Measurements from ENCODE around the gene APPBP2. TPM values are rescaled to one million over a fixed set of nuclear protein-coding genes. Genes with fewer than 3 reads are reported as not detected.

Gene APPBP2
- total RNA-seq, 3 donors from 2014 or later: 26.6 to 41.9 (median 30.2) TPM

GRCh38 chr17:60502145-60502544, 23.9 kb downstream of the APPBP2 start:
- no peak overlapping the region for H3K4me3 ChIP-seq
- H3K27me3 ChIP-seq: no peaks in the 10 kb centered on the region
- no peak for DNase-seq (ENCODE audit: low spot score in 2 of 2)
- TF ChIP-seq POLR2A (IDR thresholded peaks at IDR 0.05): no peak
- no peak for TF ChIP-seq CTCF (IDR thresholded peaks at IDR 0.05)
- TF ChIP-seq POLR2AphosphoS5 (IDR thresholded peaks at IDR 0.05): no peak
- no peaks in the 10 kb centered on the region for H3K4me1 ChIP-seq
- H3K9me3 ChIP-seq: no peaks in the 10 kb centered on the region
- intact Hi-C loops (cut with DNase I; ENCODE audit: low total_unique reads): no loop called here
- H3K36me3 ChIP-seq: no peaks in the 10 kb centered on the region
- no peak overlapping the region for H3K27ac ChIP-seq

GRCh38 chr17:60501589-60501988, 24.5 kb downstream of the APPBP2 start:
- TF ChIP-seq POLR2AphosphoS5 (IDR thresholded peaks at IDR 0.05) (no peak), CTCF (IDR thresholded peaks at IDR 0.05) (no peak), POLR2A (IDR thresholded peaks at IDR 0.05) (no peak)
- H3K27ac ChIP-seq: no peak overlapping the region
- H3K9me3 ChIP-seq: no peaks in the 10 kb centered on the region
- H3K27me3 ChIP-seq: no peaks in the 10 kb centered on the region
- intact Hi-C loops (cut with DNase I; ENCODE audit: low total_unique reads): no loop called here
- H3K4me1 ChIP-seq: no peaks in the 10 kb centered on the region
- no peak overlapping the region for H3K4me3 ChIP-seq
- no peaks in the 10 kb centered on the region for H3K36me3 ChIP-seq
- DNase-seq (ENCODE audit: low spot score in 2 of 2): no peak

GRCh38 chr17:60496041-60496440, 30.0 kb downstream of the APPBP2 start:
- no peak overlapping the region for H3K4me3 ChIP-seq
- intact Hi-C loops (cut with DNase I; ENCODE audit: low total_unique reads): no loop called here
- no peaks in the 10 kb centered on the region for H3K27me3 ChIP-seq
- H3K27ac ChIP-seq: no peak overlapping the region
- peaks cover 3% of the 10 kb centered on the region for H3K36me3 ChIP-seq
- no peaks in the 10 kb centered on the region for H3K4me1 ChIP-seq
- peaks cover 9 to 11% of the 10 kb centered on the region in 2 donors for H3K9me3 ChIP-seq
- TF ChIP-seq POLR2A (IDR thresholded peaks at IDR 0.05): no peak
- TF ChIP-seq POLR2AphosphoS5 (IDR thresholded peaks at IDR 0.05): no peak
- no peak for TF ChIP-seq CTCF (IDR thresholded peaks at IDR 0.05)
- DNase-seq (ENCODE audit: low spot score in 2 of 2): no peak

GRCh38 chr17:60495260-60495659, 30.8 kb downstream of the APPBP2 start:
- intact Hi-C loops (cut with DNase I; ENCODE audit: low total_unique reads): no loop called here
- TF ChIP-seq CTCF (IDR thresholded peaks at IDR 0.05) (no peak), POLR2AphosphoS5 (IDR thresholded peaks at IDR 0.05) (no peak), POLR2A (IDR thresholded peaks at IDR 0.05) (no peak)
- H3K9me3 ChIP-seq: peaks cover 9 to 11% of the 10 kb centered on the region in 2 donors
- H3K27ac ChIP-seq: no peak overlapping the region
- H3K36me3 ChIP-seq: peaks cover 3% of the 10 kb centered on the region
- H3K4me1 ChIP-seq: no peaks in the 10 kb centered on the region
- H3K4me3 ChIP-seq: no peak overlapping the region
- no peak for DNase-seq (ENCODE audit: low spot score in 2 of 2)
- H3K27me3 ChIP-seq: no peaks in the 10 kb centered on the region

GRCh38 chr17:60493847-60494321, 32.2 kb downstream of the APPBP2 start:
- TF ChIP-seq POLR2A (IDR thresholded peaks at IDR 0.05) (no peak), CTCF (IDR thresholded peaks at IDR 0.05) (no peak), POLR2AphosphoS5 (IDR thresholded peaks at IDR 0.05) (no peak)
- H3K4me1 ChIP-seq: no peaks in the 10 kb centered on the region
- peaks cover 9 to 11% of the 10 kb centered on the region in 2 donors for H3K9me3 ChIP-seq
- H3K36me3 ChIP-seq: peaks cover 3% of the 10 kb centered on the region
- no peak for DNase-seq (ENCODE audit: low spot score in 2 of 2)
- intact Hi-C loops (cut with DNase I; ENCODE audit: low total_unique reads): no loop called here
- H3K4me3 ChIP-seq: no peak overlapping the region
- H3K27ac ChIP-seq: no peak overlapping the region
- H3K27me3 ChIP-seq: no peaks in the 10 kb centered on the region

Measured in breast epithelium (tissue), 4 donors.